ENCODE measurements around the gene PTMA.

DNA sequence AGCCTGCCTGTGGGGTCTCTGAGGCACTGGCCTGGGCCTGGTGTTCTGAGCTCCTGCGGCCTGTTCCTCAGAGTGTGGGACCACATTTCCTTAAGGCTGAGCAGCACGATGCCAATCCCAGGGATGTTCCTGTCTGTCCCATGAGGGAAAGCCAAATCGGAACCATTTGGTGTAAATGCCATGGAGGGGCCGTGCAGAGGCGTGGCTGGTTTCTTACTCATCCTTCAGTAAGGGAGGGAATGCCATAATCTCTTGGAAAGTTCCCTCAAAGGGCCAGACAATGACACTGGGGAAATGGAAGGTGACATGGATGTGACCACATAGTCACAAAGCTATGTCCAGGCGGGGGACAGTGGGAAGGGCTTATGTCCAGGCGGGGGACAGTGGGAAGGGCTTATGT lies 14.4 kb upstream of the PTMA start:
- no peak for TF ChIP-seq ZNF274 (IDR thresholded peaks at IDR 0.05; ENCODE audit: low read depth, low read length)
- no peak for TF ChIP-seq YY1 (IDR thresholded peaks at IDR 0.05; ENCODE audit: insufficient read depth, insufficient read length)
- no peak for TF ChIP-seq SUZ12 (IDR thresholded peaks at IDR 0.05; ENCODE audit: extremely low read depth, insufficient read depth, insufficient read length)
